OCI-LY3 (cell line): ENCODE measurements around the gene GPALPP1.

Source experiments
- H2AFZ ChIP-seq: fragments of 200-600, 300-600 bp; shearing (Covaris generic); 2 replicates; pipeline ENCODE4 v1.6.0; 2014; ENCODE audit warnings: antibody characterized with exemption, low read depth, low read length
- H3K27ac ChIP-seq: fragments of 200-600, 300-600 bp; sonication (generic); 2 replicates; pipeline ENCODE4 v1.5.1; 2014; ENCODE audit warnings: mild to moderate bottlenecking, low read length, moderate library complexity, mixed read lengths
- H3K27me3 ChIP-seq: fragments of 200-600, 300-600 bp; sonication (generic); 2 replicates; pipeline ENCODE4 v1.6.1; 2014; ENCODE audit warnings: low read depth, low read length, mixed read lengths
- H3K36me3 ChIP-seq: fragments of 200-600, 300-600 bp; sonication (generic); replicated peaks from 2 replicates; pipeline ENCODE3; 2014; ENCODE audit warnings: low read depth, low read length, mixed read lengths
- H3K4me1 ChIP-seq: fragments of 300-600, 200-600 bp; sonication (generic); 2 replicates; pipeline ENCODE4 v1.6.1; 2014; ENCODE audit warnings: low read length, mixed read lengths
- H3K4me2 ChIP-seq: fragments of 200-600, 300-600 bp; sonication (generic); 2 replicates; pipeline ENCODE4 v1.6.1; 2014; ENCODE audit warnings: low read length, mixed read lengths
- H3K4me3 ChIP-seq: fragments of 300-600, 200-600 bp; sonication (generic); 2 replicates; pipeline ENCODE4 v1.5.1; 2014; ENCODE audit warnings: antibody characterized with exemption, mild to moderate bottlenecking, low read length, moderate library complexity
- H3K79me2 ChIP-seq: fragments of 300-600, 200-600 bp; shearing (Covaris generic); 2 replicates; pipeline ENCODE4 v1.6.1; 2014; ENCODE audit warnings: mild to moderate bottlenecking, low read length, mixed read lengths
- H3K9ac ChIP-seq: fragments of 300-600, 200-600 bp; shearing (Covaris generic); 2 replicates; pipeline ENCODE4 v1.6.0; 2014; ENCODE audit warnings: mild to moderate bottlenecking, low read length, moderate library complexity
- H3K9me3 ChIP-seq: fragments of 200-600, 300-600 bp; shearing (Covaris generic); 2 replicates; pipeline ENCODE4 v1.6.1; 2014; ENCODE audit warnings: low read length, mixed read lengths; ENCODE audit not compliant: insufficient read depth
- H4K20me1 ChIP-seq: fragments of 200-600, 300-600 bp; sonication (generic); 2 replicates; pipeline ENCODE4 v1.6.1; 2016; ENCODE audit warnings: low read length, mixed read lengths; ENCODE audit not compliant: insufficient read depth
- CTCF ChIP-seq: fragments of 200-600, 300-600 bp; sonication (generic); IDR thresholded peaks from 2 replicates; pipeline ENCODE4 v1.5.1; 2014; ENCODE audit warnings: antibody characterized with exemption, low read length, low read depth
- EZH2phosphoT487 ChIP-seq: fragments of 200-600 bp; shearing (Covaris generic); IDR thresholded peaks from 2 replicates; pipeline ENCODE4 v1.6.1; 2018; ENCODE audit warnings: antibody characterized with exemption, mixed run types, low read depth

Gene GPALPP1

GRCh38 chr13:45049478-45049877 lies 60.1 kb downstream of the GPALPP1 start:
- Histone ChIP-seq H2AFZ (no peak overlapping the region), H3K36me3 (no peaks in the 10 kb centered on the region), H3K4me1 (peaks cover 25% of the 10 kb centered on the region), H3K4me2 (peak overlapping the region; percentile 86), H3K79me2 (no peaks in the 10 kb centered on the region), H3K27me3 (peaks cover 25% of the 10 kb centered on the region), H3K4me3 (peak overlapping the region; percentile 44; the same call in 1 of the 2 replicates), H4K20me1 (no peaks in the 10 kb centered on the region), H3K27ac (no peak overlapping the region), H3K9me3 (no peaks in the 10 kb centered on the region), H3K9ac (no peak overlapping the region)
- TF ChIP-seq CTCF: no peak
- no peak for TF ChIP-seq EZH2phosphoT487

GRCh38 chr13:45051315-45051714 lies 62.0 kb downstream of the GPALPP1 start:
- Histone ChIP-seq H2AFZ (no peak overlapping the region), H3K4me2 (no peak overlapping the region), H3K4me1 (peaks cover 35% of the 10 kb centered on the region), H3K36me3 (no peaks in the 10 kb centered on the region), H3K4me3 (no peak overlapping the region), H3K9me3 (no peaks in the 10 kb centered on the region), H4K20me1 (no peaks in the 10 kb centered on the region), H3K27ac (no peak overlapping the region), H3K9ac (no peak overlapping the region), H3K79me2 (no peaks in the 10 kb centered on the region), H3K27me3 (peaks cover 25% of the 10 kb centered on the region)
- TF ChIP-seq CTCF (no peak), EZH2phosphoT487 (no peak)

- Histone ChIP-seq H3K4me2 (no peak overlapping the region), H3K79me2 (no peaks in the 10 kb centered on the region), H3K27ac (no peak overlapping the region), H3K4me3 (no peak overlapping the region), H2AFZ (no peak overlapping the region), H3K9me3 (no peaks in the 10 kb centered on the region), H3K27me3 (peaks cover 20% of the 10 kb centered on the region; the same call in 1 of the 2 replicates), H4K20me1 (no peaks in the 10 kb centered on the region), H3K36me3 (no peaks in the 10 kb centered on the region), H3K9ac (no peak overlapping the region), H3K4me1 (peaks cover 14% of the 10 kb centered on the region)
- no peak for TF ChIP-seq EZH2phosphoT487
Measured at GRCh38 chr13:45055198-45055901, 66.0 kb downstream of the GPALPP1 start.

- H3K9me3 ChIP-seq: no peaks in the 10 kb centered on the region
- no peak overlapping the region for H3K4me3 ChIP-seq
- H4K20me1 ChIP-seq: no peaks in the 10 kb centered on the region
- no peak overlapping the region for H3K27ac ChIP-seq
- H3K4me1 ChIP-seq: peaks cover 14% of the 10 kb centered on the region
- no peak overlapping the region for H2AFZ ChIP-seq
- H3K27me3 ChIP-seq: peaks cover 21% of the 10 kb centered on the region
- H3K36me3 ChIP-seq: no peaks in the 10 kb centered on the region
- H3K9ac ChIP-seq: no peak overlapping the region
- no peaks in the 10 kb centered on the region for H3K79me2 ChIP-seq
- no peak overlapping the region for H3K4me2 ChIP-seq
- TF ChIP-seq EZH2phosphoT487 (no peak), CTCF (no peak)
Measured at GRCh38 chr13:45055902-45056648, 66.7 kb downstream of the GPALPP1 start.
